ENCODE data around the gene PROM2.

The PROM2 gene

GRCh38 chr2:95285542-95285932 lies 11.3 kb downstream of the PROM2 start:
- no peak for DNase-seq (ENCODE audit: low spot score)

GRCh38 chr2:95287336-95287735 lies 13.1 kb downstream of the PROM2 start:
- DNase-seq (ENCODE audit: low spot score): no peak

- no peak for DNase-seq (ENCODE audit: low spot score)
Measured at GRCh38 chr2:95287806-95288205, 13.6 kb downstream of the PROM2 start.

GRCh38 chr2:95289253-95289652 lies 15.0 kb downstream of the PROM2 start:
- no peak for DNase-seq (ENCODE audit: low spot score)

- DNase-seq (ENCODE audit: low spot score): no peak
Measured at GRCh38 chr2:95291222-95291621, 17.0 kb downstream of the PROM2 start.

GRCh38 chr2:95292623-95293260 lies 18.5 kb downstream of the PROM2 start:
- no peak for DNase-seq (ENCODE audit: low spot score)

GRCh38 chr2:95294579-95295250 lies 20.5 kb downstream of the PROM2 start:
- no peak for DNase-seq (ENCODE audit: low spot score)

- DNase-seq (ENCODE audit: low spot score): no peak
Measured at GRCh38 chr2:95295376-95295775, 21.1 kb downstream of the PROM2 start.

- no peak for DNase-seq (ENCODE audit: low spot score)
Measured at GRCh38 chr2:95296011-95296410, 21.8 kb downstream of the PROM2 start.

GRCh38 chr2:95296880-95297487 lies 22.7 kb downstream of the PROM2 start, which contains the start of gene KCNIP3:
KCNIP3 (plus strand) TSS chr2:95297347; CDS start chr2:95297439, 92 bp downstream.
- no peak for DNase-seq (ENCODE audit: low spot score)

- no peak for DNase-seq (ENCODE audit: low spot score)
Measured at GRCh38 chr2:95297639-95298395, 23.6 kb downstream of the PROM2 start.

GRCh38 chr2:95298486-95299111 lies 24.4 kb downstream of the PROM2 start:
- DNase-seq (ENCODE audit: low spot score): no peak

- DNase-seq (ENCODE audit: low spot score): no peak
Measured at GRCh38 chr2:95299961-95300360, 25.7 kb downstream of the PROM2 start.

- no peak for DNase-seq (ENCODE audit: low spot score)
Measured at GRCh38 chr2:95300450-95300849, 26.2 kb downstream of the PROM2 start.

- DNase-seq (ENCODE audit: low spot score): no peak
Measured at GRCh38 chr2:95301186-95301585, 26.9 kb downstream of the PROM2 start.

GRCh38 chr2:95301876-95302641 lies 27.8 kb downstream of the PROM2 start:
- no peak for DNase-seq (ENCODE audit: low spot score)

GRCh38 chr2:95303191-95303919 lies 29.1 kb downstream of the PROM2 start:
- no peak for DNase-seq (ENCODE audit: low spot score)

- DNase-seq (ENCODE audit: low spot score): no peak
Measured at GRCh38 chr2:95305380-95306061, 31.3 kb downstream of the PROM2 start.

- no peak for DNase-seq (ENCODE audit: low spot score)
Measured at GRCh38 chr2:95306336-95306895, 32.2 kb downstream of the PROM2 start.

- no peak for DNase-seq (ENCODE audit: low spot score)
Measured at GRCh38 chr2:95307036-95307435, 32.8 kb downstream of the PROM2 start.

All from hepatic stellate cell (primary cell).